ENCODE measurements around the gene KLHL22.

- no peak for TF ChIP-seq EZH2phosphoT487 (IDR thresholded peaks at IDR 0.05)
- TF ChIP-seq EZH2 (IDR thresholded peaks at IDR 0.05), result no peak
- TF ChIP-seq, protein P1, sequence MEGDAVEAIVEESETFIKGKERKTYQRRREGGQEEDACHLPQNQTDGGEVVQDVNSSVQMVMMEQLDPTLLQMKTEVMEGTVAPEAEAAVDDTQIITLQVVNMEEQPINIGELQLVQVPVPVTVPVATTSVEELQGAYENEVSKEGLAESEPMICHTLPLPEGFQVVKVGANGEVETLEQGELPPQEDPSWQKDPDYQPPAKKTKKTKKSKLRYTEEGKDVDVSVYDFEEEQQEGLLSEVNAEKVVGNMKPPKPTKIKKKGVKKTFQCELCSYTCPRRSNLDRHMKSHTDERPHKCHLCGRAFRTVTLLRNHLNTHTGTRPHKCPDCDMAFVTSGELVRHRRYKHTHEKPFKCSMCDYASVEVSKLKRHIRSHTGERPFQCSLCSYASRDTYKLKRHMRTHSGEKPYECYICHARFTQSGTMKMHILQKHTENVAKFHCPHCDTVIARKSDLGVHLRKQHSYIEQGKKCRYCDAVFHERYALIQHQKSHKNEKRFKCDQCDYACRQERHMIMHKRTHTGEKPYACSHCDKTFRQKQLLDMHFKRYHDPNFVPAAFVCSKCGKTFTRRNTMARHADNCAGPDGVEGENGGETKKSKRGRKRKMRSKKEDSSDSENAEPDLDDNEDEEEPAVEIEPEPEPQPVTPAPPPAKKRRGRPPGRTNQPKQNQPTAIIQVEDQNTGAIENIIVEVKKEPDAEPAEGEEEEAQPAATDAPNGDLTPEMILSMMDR (IDR thresholded peaks at IDR 0.05), result no peak
Observed at GRCh38 chr22:20537325-20537756, 41.7 kb upstream of the KLHL22 start.
